GM12892 (cell line): ENCODE data around the gene MTUS2.

Experiments
- POLR2A ChIP-seq: IDR thresholded peaks from 2 replicates; pipeline ENCODE4 v1.6.1; 2011; ENCODE audit warnings: low read depth, low read length, control low read depth
- TAF1 ChIP-seq: IDR thresholded peaks from 2 replicates; pipeline ENCODE4 v1.6.1; 2011; ENCODE audit warnings: low read depth, mild to moderate bottlenecking, control low read depth, low read length, borderline replicate concordance

DNA sequence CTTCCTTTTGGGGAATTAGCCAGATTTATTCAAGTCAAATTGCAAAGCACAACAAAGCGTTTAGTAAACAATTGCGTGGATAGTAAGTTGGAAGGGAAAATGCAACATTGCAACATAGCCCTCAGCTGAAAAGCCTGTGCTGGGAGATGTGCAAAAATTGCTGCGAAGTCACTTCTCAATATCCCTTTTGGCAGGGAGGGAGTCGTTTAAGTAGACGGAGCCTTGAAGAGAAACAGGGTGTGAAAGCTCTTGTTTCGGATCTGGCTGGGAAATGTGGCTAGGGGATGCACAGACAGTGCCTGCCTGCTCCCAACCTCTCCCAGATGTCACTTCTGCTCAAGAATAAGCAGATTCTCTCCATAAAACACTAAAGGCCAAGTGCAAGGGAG is 718.5 kb downstream of the MTUS2 start:
- TF ChIP-seq TAF1, result no peak
- no peak for TF ChIP-seq POLR2A
